DMS79 (cell line): ENCODE results near the gene NEURL1.
A peak's percentile ranks its signal among the peaks of the same experiment; 100 is the strongest.

Experiments
- DNase-seq: peaks from one replicate; lab custom pipeline; 2025; lab: John Stamatoyannopoulos, UW

Gene NEURL1

GRCh38 chr10:103493362-103493915, at the start of gene NEURL1:
NEURL1 (plus strand) TSS chr10:103493705; CDS start chr10:103494388, 683 bp downstream.
- DNase-seq: no peak

- DNase-seq: no peak
Measured at GRCh38 chr10:103444478-103444877, 49.0 kb upstream of the NEURL1 start.

GRCh38 chr10:103445366-103445765, 48.1 kb upstream of the NEURL1 start:
- no peak for DNase-seq

GRCh38 chr10:103445767-103446567, 47.5 kb upstream of the NEURL1 start:
- no peak for DNase-seq

- no peak for DNase-seq
Measured at GRCh38 chr10:103447187-103447586, 46.3 kb upstream of the NEURL1 start.

- no peak for DNase-seq
Measured at GRCh38 chr10:103448746-103449145, 44.8 kb upstream of the NEURL1 start.

GRCh38 chr10:103449208-103450144, 44.0 kb upstream of the NEURL1 start:
- DNase-seq: no peak

- no peak for DNase-seq
Measured at GRCh38 chr10:103450201-103450695, 43.3 kb upstream of the NEURL1 start.

- DNase-seq: no peak
Measured at GRCh38 chr10:103451091-103451813, 42.3 kb upstream of the NEURL1 start.

- peak; percentile 6 for DNase-seq
Measured at GRCh38 chr10:103451831-103452505, 41.5 kb upstream of the NEURL1 start, which contains the start of gene CALHM2. CALHM2 (minus strand) TSS chr10:103452370; CDS start chr10:103449941, 2,429 bp downstream.

GRCh38 chr10:103452506-103453230, 40.8 kb upstream of the NEURL1 start:
- no peak for DNase-seq

- DNase-seq: no peak
Measured at GRCh38 chr10:103454026-103454425, 39.5 kb upstream of the NEURL1 start.

- no peak for DNase-seq
Measured at GRCh38 chr10:103455235-103455634, 38.3 kb upstream of the NEURL1 start.

- no peak for DNase-seq
Measured at GRCh38 chr10:103456074-103456660, 37.3 kb upstream of the NEURL1 start.

GRCh38 chr10:103457176-103457712, 36.3 kb upstream of the NEURL1 start:
- no peak for DNase-seq

- no peak for DNase-seq
Measured at GRCh38 chr10:103457896-103458583, 35.5 kb upstream of the NEURL1 start.

- no peak for DNase-seq
Measured at GRCh38 chr10:103458720-103459119, 34.8 kb upstream of the NEURL1 start, which contains the start of gene CALHM1. CALHM1 (minus strand) TSS chr10:103458900; CDS start chr10:103458751, 149 bp downstream.

- no peak for DNase-seq
Measured at GRCh38 chr10:103459615-103460014, 33.9 kb upstream of the NEURL1 start.

GRCh38 chr10:103463499-103463898, 30.0 kb upstream of the NEURL1 start:
- DNase-seq: no peak
